Posterior vena cava (tissue), 2 donors: ENCODE results near the gene AGBL1. TPM values are rescaled to one million over a fixed set of nuclear protein-coding genes. Genes with fewer than 3 reads are reported as not detected.

Source experiments
- DNase-seq: peaks from one replicate; pipeline ENCODE4 v3.0.0-alpha.2; 2020; ENCODE audit warnings: low spot score
- intact Hi-C, 2 donors: fragments of 100-400 bp; cut with DNase I; formaldehyde crosslinking; loops; one replicate each; pipeline versions ENCODE4 v1.14.1 to v1.14.2; 2022 to 2023
- total RNA-seq, 2 donors: library from RNA; stranded (reverse); fragmentation: NEBNext Ultra II Directional; extraction: Animal tissue kit (Norgen Biotek cat#: 25700); gene quantifications; one replicate each; pipeline ENCODE4 v1.2.1, GENCODE V29; 2021
- donor health status: DM: yes; HTN: yes; CAD: no.
- donor health status: DM: yes; HTN: yes; CAD: no.

AGBL1 gene
- total RNA-seq, 2 donors from 2014 or later = not detected

- intact Hi-C loops = no loop called here
- DNase-seq = no peak
Observed at GRCh38 chr15:86608461-86609205, 529.0 kb downstream of the AGBL1 start.

GRCh38 chr15:86609275-86609674 lies 529.6 kb downstream of the AGBL1 start:
- DNase-seq = no peak
- intact Hi-C loops = no loop called here

- no peak for DNase-seq
- intact Hi-C loops = no loop called here
Observed at GRCh38 chr15:86610038-86610437, 530.4 kb downstream of the AGBL1 start.

GRCh38 chr15:86611417-86612040 lies 531.9 kb downstream of the AGBL1 start:
- no peak for DNase-seq
- intact Hi-C loops = no loop called here

- no peak for DNase-seq
- intact Hi-C loops = no loop called here
Observed at GRCh38 chr15:86615411-86615810, 535.7 kb downstream of the AGBL1 start.

GRCh38 chr15:86615816-86616215 lies 536.1 kb downstream of the AGBL1 start:
- no peak for DNase-seq
- intact Hi-C loops = no loop called here

- no peak for DNase-seq
- intact Hi-C loops = no loop called here
Observed at GRCh38 chr15:86616771-86617170, 537.1 kb downstream of the AGBL1 start.

GRCh38 chr15:86620157-86620556 lies 540.5 kb downstream of the AGBL1 start:
- DNase-seq = no peak
- intact Hi-C loops = no loop called here

- no peak for DNase-seq
- intact Hi-C loops = no loop called here
Observed at GRCh38 chr15:86620641-86621349, 541.1 kb downstream of the AGBL1 start.

GRCh38 chr15:86623236-86623635 lies 543.6 kb downstream of the AGBL1 start:
- DNase-seq = no peak

GRCh38 chr15:86624261-86625036 lies 544.8 kb downstream of the AGBL1 start:
- DNase-seq = peak; percentile 92

More at GRCh38 chr15:86623236-86623635, 543.6 kb downstream of the AGBL1 start:
- intact Hi-C loops = no loop called here

GRCh38 chr15:86629409-86630356 lies 550.0 kb downstream of the AGBL1 start:
- no peak for DNase-seq
- intact Hi-C loops = no loop called here

More at GRCh38 chr15:86624261-86625036, 544.8 kb downstream of the AGBL1 start:
- intact Hi-C loops = no loop called here

GRCh38 chr15:86630946-86631345 lies 551.3 kb downstream of the AGBL1 start:
- intact Hi-C loops = no loop called here
- DNase-seq = no peak

GRCh38 chr15:86634146-86634545 lies 554.5 kb downstream of the AGBL1 start:
- no peak for DNase-seq
- intact Hi-C loops = no loop called here

- DNase-seq = no peak
- intact Hi-C loops = no loop called here
Observed at GRCh38 chr15:86634992-86635638, 555.4 kb downstream of the AGBL1 start.

GRCh38 chr15:86644339-86644738 lies 564.7 kb downstream of the AGBL1 start:
- intact Hi-C loops = no loop called here
- DNase-seq = no peak

GRCh38 chr15:86645925-86646500 lies 566.3 kb downstream of the AGBL1 start:
- no peak for DNase-seq
- intact Hi-C loops = no loop called here
